ENCODE results near the gene ORC1.

The ORC1 gene

DNA sequence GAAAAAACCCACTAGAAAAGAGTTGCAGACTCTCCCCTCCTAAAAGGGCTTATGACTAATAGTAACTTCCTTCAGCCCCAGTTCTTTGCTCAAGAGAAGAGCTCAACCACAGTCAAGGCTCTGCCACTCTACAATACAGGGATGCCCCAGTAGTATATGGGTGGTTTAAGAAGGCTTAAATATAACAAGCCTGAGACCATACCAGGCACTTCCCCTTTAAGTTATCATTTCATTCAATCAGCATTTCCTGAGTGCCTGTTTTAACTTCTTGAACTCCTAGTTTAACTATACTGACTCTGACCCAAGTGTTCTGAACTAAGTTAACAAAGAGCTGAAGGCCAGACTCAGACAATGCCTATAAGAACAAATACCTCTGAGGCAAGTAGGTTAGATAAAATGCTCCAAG, 20.0 kb upstream of the ORC1 start:
- no peak overlapping the region for H3K4me3 ChIP-seq (ENCODE audit: low read length)
- H3K27me3 ChIP-seq (ENCODE audit: control insufficient read depth, insufficient read depth, low read length) = no peaks in the 10 kb centered on the region
- H3K27ac ChIP-seq (ENCODE audit: low read length) = no peak overlapping the region
- no peak for DNase-seq (ENCODE audit: low read depth, low spot score)
- peaks cover 2% of the 10 kb centered on the region; the same call in 1 of the 2 replicates for H3K36me3 ChIP-seq (ENCODE audit: control insufficient read depth, insufficient read depth, low read length)
- H3K9me3 ChIP-seq (ENCODE audit: control insufficient read depth, insufficient read depth, low read length) = no peaks in the 10 kb centered on the region
- no peaks in the 10 kb centered on the region; the same call in 1 of the 2 replicates for H3K4me1 ChIP-seq (ENCODE audit: control insufficient read depth, insufficient read depth, low read length)

DNA sequence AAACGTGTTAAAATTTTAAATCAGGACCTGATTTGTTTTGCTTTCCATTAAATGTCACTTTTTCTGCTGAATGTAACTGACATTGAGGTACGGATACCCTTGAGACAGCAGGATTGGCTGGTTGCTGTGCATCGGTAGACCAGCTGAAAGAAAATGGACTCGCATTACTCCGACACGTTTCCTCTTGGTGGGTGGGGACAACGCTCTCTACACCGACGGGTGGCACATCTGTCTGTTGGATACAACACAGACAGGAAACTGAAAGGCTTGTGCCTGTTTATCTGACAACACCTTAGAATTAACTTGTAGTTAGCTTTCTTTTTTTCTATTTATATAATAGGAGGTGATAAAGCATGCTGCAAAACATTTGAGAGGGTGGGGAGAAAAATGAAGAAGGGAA, 19.5 kb upstream of the ORC1 start:
- Histone ChIP-seq H3K27ac (ENCODE audit: low read length) (no peak overlapping the region), H3K4me3 (ENCODE audit: low read length) (no peak overlapping the region)

DNA sequence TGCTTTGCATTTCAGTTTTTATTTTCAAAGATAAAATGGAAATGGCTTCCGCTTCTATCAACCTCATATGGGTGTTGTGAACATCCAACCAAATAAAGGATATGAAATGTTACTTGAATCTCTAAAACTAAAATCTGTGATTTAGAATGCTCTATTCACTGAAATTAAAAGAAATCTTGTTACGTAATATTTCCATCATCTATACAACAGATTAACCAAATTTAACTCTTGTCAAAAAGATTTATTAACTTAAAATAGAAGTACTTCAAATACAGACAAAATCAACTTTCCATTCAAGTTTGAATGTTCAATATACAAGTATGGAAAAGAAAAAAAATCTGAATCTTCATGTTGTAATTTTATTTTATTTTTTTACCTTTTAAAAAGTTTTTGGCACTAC, 18.8 kb upstream of the ORC1 start:
- DNase-seq (ENCODE audit: low read depth, low spot score) = no peak
- H3K9me3 ChIP-seq (ENCODE audit: control insufficient read depth, insufficient read depth, low read length) = no peaks in the 10 kb centered on the region
- WGBS (ENCODE audit: insufficient coverage, insufficient read length) = 100% methylated on average over 1 of the region's 2 CpGs
- H3K27ac ChIP-seq (ENCODE audit: low read length) = no peak overlapping the region
- no peaks in the 10 kb centered on the region for H3K27me3 ChIP-seq (ENCODE audit: control insufficient read depth, insufficient read depth, low read length)
- peaks cover 2% of the 10 kb centered on the region; the same call in 1 of the 2 replicates for H3K36me3 ChIP-seq (ENCODE audit: control insufficient read depth, insufficient read depth, low read length)
- H3K4me1 ChIP-seq (ENCODE audit: control insufficient read depth, insufficient read depth, low read length) = no peaks in the 10 kb centered on the region; the same call in 1 of the 2 replicates
- H3K4me3 ChIP-seq (ENCODE audit: low read length) = no peak overlapping the region

More for the DNA sequence above, 19.5 kb upstream of the ORC1 start:
- peaks cover 2% of the 10 kb centered on the region; the same call in 1 of the 2 replicates for H3K36me3 ChIP-seq (ENCODE audit: control insufficient read depth, insufficient read depth, low read length)
- no peaks in the 10 kb centered on the region for H3K9me3 ChIP-seq (ENCODE audit: control insufficient read depth, insufficient read depth, low read length)
- DNase-seq (ENCODE audit: low read depth, low spot score) = no peak
- no peaks in the 10 kb centered on the region for H3K27me3 ChIP-seq (ENCODE audit: control insufficient read depth, insufficient read depth, low read length)
- no peaks in the 10 kb centered on the region; the same call in 1 of the 2 replicates for H3K4me1 ChIP-seq (ENCODE audit: control insufficient read depth, insufficient read depth, low read length)
- no CpG with 5 or more reads among the region's 9 CpGs for WGBS (ENCODE audit: insufficient coverage, insufficient read length)

DNA sequence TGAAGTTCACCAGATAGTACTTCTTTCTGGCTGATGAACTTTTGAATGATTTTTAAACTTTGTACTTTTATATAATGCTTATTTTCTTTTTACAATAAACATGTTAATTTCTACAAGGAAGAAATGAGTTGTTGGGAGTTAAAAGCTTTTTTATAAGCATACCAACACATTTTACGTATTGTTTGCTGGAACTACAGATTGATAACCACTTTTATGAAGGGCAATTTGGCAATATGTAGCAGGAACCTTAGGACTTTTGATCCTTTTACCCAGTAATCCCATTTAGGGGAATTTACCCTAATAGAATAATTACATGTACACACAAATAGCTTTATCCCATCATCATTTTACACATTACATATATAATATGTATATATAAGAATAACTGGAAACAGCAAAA, 16.5 kb upstream of the ORC1 start:
- WGBS (ENCODE audit: insufficient coverage, insufficient read length) = no CpG with 5 or more reads among the region's 1 CpG
- no peaks in the 10 kb centered on the region for H3K9me3 ChIP-seq (ENCODE audit: control insufficient read depth, insufficient read depth, low read length)
- H3K4me1 ChIP-seq (ENCODE audit: control insufficient read depth, insufficient read depth, low read length) = no peaks in the 10 kb centered on the region; the same call in 1 of the 2 replicates
- peaks cover 7% of the 10 kb centered on the region; the same call in 1 of the 2 replicates for H3K36me3 ChIP-seq (ENCODE audit: control insufficient read depth, insufficient read depth, low read length)
- no peak for DNase-seq (ENCODE audit: low read depth, low spot score)
- H3K27me3 ChIP-seq (ENCODE audit: control insufficient read depth, insufficient read depth, low read length) = no peaks in the 10 kb centered on the region
- no peak overlapping the region for H3K27ac ChIP-seq (ENCODE audit: low read length)
- H3K4me3 ChIP-seq (ENCODE audit: low read length) = no peak overlapping the region

DNA sequence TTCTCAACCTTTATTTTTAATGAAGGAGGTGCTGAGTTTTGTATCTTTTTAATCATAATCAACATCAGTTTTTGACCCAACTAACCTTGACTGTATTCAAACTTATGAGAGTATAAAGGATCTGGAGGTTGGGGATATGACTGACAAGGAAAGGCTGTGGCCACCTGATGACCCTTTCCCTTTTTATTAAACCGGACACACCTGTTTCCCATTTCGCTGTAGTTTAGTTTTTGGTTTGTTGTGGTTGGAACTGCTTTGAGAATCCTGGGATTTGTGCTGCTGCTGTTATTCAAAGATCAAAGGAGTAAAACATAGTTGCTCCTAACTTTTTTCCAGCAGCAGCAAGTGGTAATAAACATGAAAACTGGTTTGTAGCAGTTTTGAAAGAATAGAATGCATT, 12.6 kb upstream of the ORC1 start:
- no peak overlapping the region for H3K27ac ChIP-seq (ENCODE audit: low read length)
- peaks cover 29% of the 10 kb centered on the region; the same call in 1 of the 2 replicates for H3K36me3 ChIP-seq (ENCODE audit: control insufficient read depth, insufficient read depth, low read length)
- no peaks in the 10 kb centered on the region for H3K27me3 ChIP-seq (ENCODE audit: control insufficient read depth, insufficient read depth, low read length)
- no peak overlapping the region for H3K4me3 ChIP-seq (ENCODE audit: low read length)
- H3K4me1 ChIP-seq (ENCODE audit: control insufficient read depth, insufficient read depth, low read length) = no peaks in the 10 kb centered on the region
- no CpG with 5 or more reads among the region's 2 CpGs for WGBS (ENCODE audit: insufficient coverage, insufficient read length)
- DNase-seq (ENCODE audit: low read depth, low spot score) = no peak
- no peaks in the 10 kb centered on the region for H3K9me3 ChIP-seq (ENCODE audit: control insufficient read depth, insufficient read depth, low read length)

DNA sequence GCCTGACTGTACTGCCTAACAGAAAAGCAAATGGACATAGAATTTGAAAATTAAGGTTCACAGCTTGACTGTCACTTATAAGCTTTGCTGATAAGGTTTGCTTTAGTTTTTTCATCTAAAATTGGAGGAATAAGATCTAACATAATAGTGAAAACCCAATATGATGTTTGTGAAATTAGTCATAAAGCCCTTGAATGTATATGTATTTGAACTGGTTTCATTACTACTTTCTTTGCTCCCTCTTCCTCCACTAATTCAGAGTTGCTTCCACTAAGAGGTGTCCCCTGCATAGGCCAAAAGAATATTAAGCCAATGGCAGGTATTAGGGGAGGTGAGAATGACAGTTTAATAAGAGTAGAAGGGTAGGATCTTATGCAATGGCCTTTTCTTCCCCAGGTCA, 10.7 kb upstream of the ORC1 start:
- peaks cover 32% of the 10 kb centered on the region; the same call in 1 of the 2 replicates for H3K36me3 ChIP-seq (ENCODE audit: control insufficient read depth, insufficient read depth, low read length)
- no peaks in the 10 kb centered on the region for H3K27me3 ChIP-seq (ENCODE audit: control insufficient read depth, insufficient read depth, low read length)
- H3K4me3 ChIP-seq (ENCODE audit: low read length) = no peak overlapping the region

DNA sequence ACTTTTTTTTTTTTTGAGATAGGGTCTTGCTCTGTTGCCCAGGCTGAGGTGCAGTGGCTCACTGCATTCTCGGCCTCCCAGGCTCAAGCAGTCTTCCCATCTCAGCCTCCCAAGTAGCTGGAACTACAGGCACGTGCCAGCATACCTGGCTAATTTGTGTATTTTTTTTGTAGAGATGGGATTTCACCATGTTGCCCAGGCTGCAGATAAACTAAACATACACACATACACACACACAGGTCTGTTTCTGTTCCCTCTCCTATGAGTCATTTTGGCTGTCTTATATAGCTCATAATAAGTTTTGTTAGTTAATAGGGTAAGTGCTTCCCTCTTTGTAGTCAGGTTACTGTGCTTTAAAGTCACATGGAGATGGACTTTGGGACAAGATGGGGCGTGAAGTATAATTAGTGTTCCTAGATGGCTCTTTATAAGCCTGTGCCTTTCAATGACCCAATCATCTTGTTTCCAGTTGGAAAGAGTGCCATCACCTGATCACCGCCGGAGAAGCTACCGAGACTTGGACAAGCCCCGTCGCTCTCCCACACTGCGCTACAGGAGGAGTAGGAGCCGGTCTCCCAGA, 9.3 kb upstream of the ORC1 start:
- Histone ChIP-seq H3K4me3 (ENCODE audit: low read length) (no peak overlapping the region), H3K36me3 (ENCODE audit: control insufficient read depth, insufficient read depth, low read length) (peaks cover 37% of the 10 kb centered on the region), H3K4me1 (ENCODE audit: control insufficient read depth, insufficient read depth, low read length) (no peaks in the 10 kb centered on the region), H3K9me3 (ENCODE audit: control insufficient read depth, insufficient read depth, low read length) (no peaks in the 10 kb centered on the region), H3K27me3 (ENCODE audit: control insufficient read depth, insufficient read depth, low read length) (no peaks in the 10 kb centered on the region), H3K27ac (ENCODE audit: low read length) (no peak overlapping the region)
- no CpG with 5 or more reads among the region's 10 CpGs for WGBS (ENCODE audit: insufficient coverage, insufficient read length)
- DNase-seq (ENCODE audit: low read depth, low spot score) = no peak

More for the DNA sequence above, 10.7 kb upstream of the ORC1 start:
- no peaks in the 10 kb centered on the region for H3K4me1 ChIP-seq (ENCODE audit: control insufficient read depth, insufficient read depth, low read length)
- no peak overlapping the region for H3K27ac ChIP-seq (ENCODE audit: low read length)
- DNase-seq (ENCODE audit: low read depth, low spot score) = no peak
- no peaks in the 10 kb centered on the region for H3K9me3 ChIP-seq (ENCODE audit: control insufficient read depth, insufficient read depth, low read length)

DNA sequence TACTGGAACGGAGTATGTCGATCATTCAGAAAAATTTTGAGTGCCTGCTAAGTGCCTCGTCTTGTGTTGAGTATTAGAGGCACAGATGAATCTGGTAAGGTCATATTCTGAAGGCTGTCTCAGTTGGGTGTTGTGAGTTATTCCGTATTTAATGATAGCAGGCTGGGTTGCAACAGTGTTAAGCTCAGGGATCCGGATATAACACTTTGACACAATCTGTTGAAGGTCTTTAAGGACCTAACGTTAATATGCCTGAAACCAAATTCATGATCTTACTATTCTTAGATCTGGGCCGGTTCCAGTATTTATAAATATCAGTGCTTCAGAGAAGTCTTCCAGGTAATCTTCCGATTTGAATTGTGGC, 734 bp upstream of the ORC1 start:
- no CpG with 5 or more reads among the region's 8 CpGs for WGBS (ENCODE audit: insufficient coverage, insufficient read length)
- H3K27ac ChIP-seq (ENCODE audit: low read length) = no peak overlapping the region
- H3K27me3 ChIP-seq (ENCODE audit: control insufficient read depth, insufficient read depth, low read length) = no peaks in the 10 kb centered on the region
- H3K4me1 ChIP-seq (ENCODE audit: control insufficient read depth, insufficient read depth, low read length) = no peaks in the 10 kb centered on the region
- no peak for DNase-seq (ENCODE audit: low read depth, low spot score)
- H3K36me3 ChIP-seq (ENCODE audit: control insufficient read depth, insufficient read depth, low read length) = peaks cover 13% of the 10 kb centered on the region
- peak overlapping the region; percentile 91 for H3K4me3 ChIP-seq (ENCODE audit: low read length)
- H3K9me3 ChIP-seq (ENCODE audit: control insufficient read depth, insufficient read depth, low read length) = no peaks in the 10 kb centered on the region

DNA sequence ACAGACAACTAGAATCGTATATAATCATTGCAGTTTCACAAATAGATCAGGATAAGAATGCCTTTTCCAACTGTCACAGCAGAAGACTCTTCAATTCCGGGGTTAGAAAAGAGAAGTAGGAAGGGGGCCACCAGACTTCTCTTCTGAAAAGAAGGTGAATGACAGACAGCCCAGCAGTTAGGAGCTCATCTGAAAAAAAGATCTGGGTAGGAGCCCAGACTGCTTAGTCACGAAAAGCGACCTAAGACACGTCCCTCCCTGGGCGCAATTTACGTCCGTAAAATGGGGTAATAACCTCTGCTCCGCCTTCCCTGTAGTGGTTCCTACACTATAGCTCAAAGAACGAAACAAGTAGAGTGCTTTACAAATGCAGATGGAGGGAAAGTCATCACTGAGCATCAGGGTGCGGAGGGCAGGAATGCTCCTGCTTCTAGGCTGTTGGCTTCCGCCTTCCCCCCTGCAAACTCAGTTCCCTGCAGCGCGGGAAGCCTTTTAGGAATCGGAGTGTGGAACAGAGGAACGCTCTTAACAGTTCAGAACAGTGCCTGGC, 582 bp downstream of the ORC1 start:
- no peak overlapping the region for H3K27ac ChIP-seq (ENCODE audit: low read length)
- H3K4me3 ChIP-seq (ENCODE audit: low read length) = peak overlapping the region; percentile 91
- H3K4me1 ChIP-seq (ENCODE audit: control insufficient read depth, insufficient read depth, low read length) = no peaks in the 10 kb centered on the region
- no CpG with 5 or more reads among the region's 16 CpGs for WGBS (ENCODE audit: insufficient coverage, insufficient read length)
- H3K9me3 ChIP-seq (ENCODE audit: control insufficient read depth, insufficient read depth, low read length) = no peaks in the 10 kb centered on the region
- peak; percentile 13 for DNase-seq (ENCODE audit: low read depth, low spot score)
- H3K27me3 ChIP-seq (ENCODE audit: control insufficient read depth, insufficient read depth, low read length) = no peaks in the 10 kb centered on the region
- peaks cover 9% of the 10 kb centered on the region; the same call in 1 of the 2 replicates for H3K36me3 ChIP-seq (ENCODE audit: control insufficient read depth, insufficient read depth, low read length)

DNA sequence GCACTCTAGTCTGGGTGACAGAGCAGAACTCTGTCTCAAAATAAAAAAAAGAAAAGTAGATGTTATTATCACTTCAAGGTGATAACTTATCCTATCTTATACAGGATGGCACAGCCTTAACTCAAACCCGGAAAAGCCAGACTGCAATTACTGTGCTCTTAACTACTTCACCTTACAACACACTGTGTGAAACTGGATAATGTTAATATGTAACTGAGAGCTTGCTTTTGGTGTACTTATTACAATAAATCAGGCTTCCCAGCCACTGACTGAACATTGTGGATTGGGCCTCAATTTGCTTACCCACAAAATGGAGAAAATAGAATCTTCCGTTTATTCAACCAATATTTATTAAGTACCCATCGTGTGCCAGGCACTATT, 1.4 kb downstream of the ORC1 start:
- Histone ChIP-seq H3K27ac (ENCODE audit: low read length) (no peak overlapping the region), H3K4me3 (ENCODE audit: low read length) (no peak overlapping the region), H3K4me1 (ENCODE audit: control insufficient read depth, insufficient read depth, low read length) (no peaks in the 10 kb centered on the region), H3K27me3 (ENCODE audit: control insufficient read depth, insufficient read depth, low read length) (no peaks in the 10 kb centered on the region), H3K9me3 (ENCODE audit: control insufficient read depth, insufficient read depth, low read length) (no peaks in the 10 kb centered on the region), H3K36me3 (ENCODE audit: control insufficient read depth, insufficient read depth, low read length) (peaks cover 7% of the 10 kb centered on the region; the same call in 1 of the 2 replicates)
- no CpG with 5 or more reads among the region's 3 CpGs for WGBS (ENCODE audit: insufficient coverage, insufficient read length)
- no peak for DNase-seq (ENCODE audit: low read depth, low spot score)

DNA sequence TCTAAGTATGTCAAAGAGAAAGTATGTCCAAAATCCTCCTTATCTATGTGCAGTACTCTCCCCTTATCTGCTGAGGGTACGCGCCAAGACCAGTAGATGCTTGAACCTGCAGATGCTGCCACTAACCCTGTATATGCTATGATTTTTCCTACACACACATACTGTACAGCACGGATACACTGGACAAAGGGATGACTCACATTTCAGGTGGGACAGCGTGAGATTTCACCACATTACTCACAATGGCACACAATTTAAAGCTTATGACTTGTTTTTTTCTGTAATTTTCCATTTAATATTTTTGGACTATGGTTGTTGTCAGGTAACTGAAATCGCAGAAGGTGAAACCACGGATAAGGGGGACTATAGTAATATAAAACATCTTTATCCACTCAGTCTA, 4.1 kb downstream of the ORC1 start:
- H3K36me3 ChIP-seq (ENCODE audit: control insufficient read depth, insufficient read depth, low read length) = peaks cover 18% of the 10 kb centered on the region; the same call in 1 of the 2 replicates
- H3K27ac ChIP-seq (ENCODE audit: low read length) = no peak overlapping the region
- no peaks in the 10 kb centered on the region for H3K27me3 ChIP-seq (ENCODE audit: control insufficient read depth, insufficient read depth, low read length)
- DNase-seq (ENCODE audit: low read depth, low spot score) = no peak
- H3K4me3 ChIP-seq (ENCODE audit: low read length) = no peak overlapping the region
- H3K9me3 ChIP-seq (ENCODE audit: control insufficient read depth, insufficient read depth, low read length) = no peaks in the 10 kb centered on the region
- no CpG with 5 or more reads among the region's 6 CpGs for WGBS (ENCODE audit: insufficient coverage, insufficient read length)
- H3K4me1 ChIP-seq (ENCODE audit: control insufficient read depth, insufficient read depth, low read length) = no peaks in the 10 kb centered on the region

Data from iPS DF 6.9 (cell line).